GM21447 (cell line): ENCODE data around the gene RPL21.

Experiments
- ATAC-seq: cut with Tn5 transposase; IDR thresholded peaks from one replicate; pipeline ENCODE4 v1.9.1; 2021; ENCODE audit not compliant: unreplicated experiment

RPL21 gene

DNA sequence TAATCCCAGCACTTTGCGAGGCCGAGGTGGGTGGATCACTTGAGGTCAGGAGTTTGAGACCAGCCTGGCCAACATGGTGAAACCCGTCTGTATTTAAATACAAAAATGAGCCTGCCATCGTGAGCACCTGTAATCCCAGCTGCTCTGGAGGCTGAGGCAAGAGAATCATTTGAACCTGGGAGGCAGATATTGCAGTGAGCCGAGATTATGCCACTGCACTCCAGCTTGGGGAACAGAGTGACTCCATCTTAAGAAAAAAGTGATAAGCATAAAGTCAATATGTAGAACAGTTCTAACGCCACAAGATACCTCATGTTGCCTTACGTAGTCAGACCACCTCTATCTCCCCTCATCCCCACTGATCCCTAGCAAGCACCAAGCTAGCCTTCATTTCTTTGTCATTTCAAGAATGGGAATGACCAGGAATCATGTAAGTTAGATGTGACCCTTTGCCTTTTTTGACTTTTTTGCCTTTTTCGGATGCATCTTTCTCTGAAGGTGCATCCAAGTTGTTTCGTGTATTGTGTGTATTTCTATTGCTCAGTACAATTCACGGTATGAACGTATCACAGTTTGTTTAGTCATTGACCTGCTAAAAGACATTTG lies 6.4 kb downstream of the RPL21 start:
- ATAC-seq, result no peak

DNA sequence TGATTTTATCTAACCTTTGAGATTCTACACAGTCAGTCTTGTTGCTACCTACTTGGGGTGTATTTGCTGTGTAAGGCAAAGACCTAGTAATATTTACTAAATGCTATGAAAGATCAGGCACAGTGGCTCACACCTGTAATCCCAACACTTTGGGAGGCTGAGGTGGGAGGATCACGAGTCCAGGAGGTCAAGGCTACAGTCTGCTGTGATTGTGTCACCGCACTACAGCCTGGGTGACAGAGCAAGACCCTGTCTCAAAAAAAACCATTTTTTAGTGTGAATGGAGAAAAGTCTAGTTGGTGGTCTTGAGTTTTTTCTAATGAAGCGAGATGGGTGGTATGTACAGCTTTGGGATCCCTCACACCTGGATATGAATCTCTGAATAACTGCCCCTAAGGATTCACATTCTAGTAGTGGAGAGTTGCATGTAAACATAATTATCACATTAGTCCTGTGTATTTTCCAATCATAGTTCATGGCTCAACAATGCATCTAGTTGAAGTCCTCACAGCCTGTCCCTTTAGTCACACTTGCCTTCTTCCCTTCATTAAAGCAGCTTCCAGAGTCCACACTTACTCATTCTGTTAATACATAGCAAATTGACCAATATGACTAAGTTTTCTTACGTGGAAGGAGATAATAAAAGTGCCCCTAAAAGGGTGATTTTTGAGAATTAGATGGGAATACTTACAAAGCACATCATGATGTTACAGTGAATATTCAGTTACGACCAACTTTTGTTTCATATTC lies 7.5 kb downstream of the RPL21 start:
- ATAC-seq, result no peak

DNA sequence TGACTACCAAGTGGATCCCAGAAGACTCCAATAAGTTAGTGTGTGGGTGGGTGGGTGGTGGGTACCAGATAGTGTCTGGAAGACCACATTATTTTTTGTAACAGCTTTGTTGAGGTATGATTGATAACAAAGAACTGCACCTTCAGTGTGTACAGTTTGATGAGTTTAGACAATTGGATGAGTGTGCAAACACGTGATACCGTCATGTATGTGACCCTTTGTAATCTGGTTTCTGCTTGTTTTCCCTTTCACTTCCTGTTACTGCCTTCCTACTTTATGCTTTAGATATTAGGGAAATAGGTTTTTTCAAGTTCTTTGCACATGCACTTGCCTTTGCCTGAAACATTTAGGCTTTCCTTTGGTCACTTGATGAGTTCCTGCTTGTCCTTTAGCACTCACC lies 8.5 kb downstream of the RPL21 start:
- ATAC-seq, result peak; percentile 67

DNA sequence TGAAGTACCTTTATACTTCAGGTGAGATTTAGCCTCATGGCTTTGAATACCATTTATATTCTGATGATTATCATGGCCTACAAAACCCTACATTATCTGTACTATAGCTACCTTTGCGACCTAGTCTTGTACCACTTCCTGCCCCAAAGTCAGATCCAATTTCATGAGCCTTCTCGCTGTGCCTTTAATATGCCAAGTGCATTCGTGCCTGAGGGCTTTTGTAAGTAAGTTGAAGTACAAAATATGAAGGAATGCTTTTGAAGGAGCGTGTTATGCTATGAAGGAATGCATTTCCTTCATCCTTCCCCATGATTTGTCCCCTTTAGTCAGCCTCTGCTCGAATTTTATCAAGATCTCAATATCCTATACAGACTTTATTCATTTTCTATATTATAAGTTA lies 10.0 kb downstream of the RPL21 start:
- no peak for ATAC-seq

DNA sequence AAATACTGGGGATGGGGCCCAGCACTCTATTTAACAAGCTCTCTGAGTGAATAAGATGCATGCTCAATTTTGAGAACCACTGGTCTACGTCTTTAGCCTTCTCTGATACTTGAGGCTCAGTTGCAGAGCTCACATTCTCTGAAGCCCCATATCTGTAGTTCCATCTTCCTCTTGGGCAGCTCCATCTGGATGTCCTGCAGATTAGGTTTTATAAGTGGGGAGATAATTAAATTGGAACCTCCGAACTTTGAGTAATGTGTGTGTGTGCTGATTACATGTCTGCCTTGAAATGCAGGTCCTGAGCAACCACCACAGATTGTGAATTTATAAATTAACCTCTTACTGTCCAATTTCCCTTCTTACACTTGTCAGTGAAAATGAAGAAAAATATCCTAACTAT lies 12.1 kb downstream of the RPL21 start:
- ATAC-seq, result no peak

DNA sequence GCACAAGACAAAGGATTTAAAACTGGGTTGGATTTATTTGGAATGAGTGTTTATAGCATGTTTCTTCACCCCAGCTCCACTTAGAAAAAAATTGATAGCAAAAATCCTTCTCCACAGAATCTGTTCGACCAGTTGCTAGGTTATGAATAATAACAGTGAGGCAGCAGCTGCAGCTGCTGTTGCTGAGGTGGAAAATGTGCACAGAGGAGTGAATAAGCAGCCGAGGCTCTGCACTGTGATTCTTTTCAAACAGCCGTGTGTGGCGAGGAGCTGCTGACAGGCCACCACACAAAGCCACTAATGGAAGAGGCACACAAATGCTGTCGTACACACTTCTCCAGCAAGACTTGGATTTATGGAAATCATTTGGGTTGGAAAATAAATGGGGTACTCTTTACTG lies 12.8 kb downstream of the RPL21 start:
- no peak for ATAC-seq

DNA sequence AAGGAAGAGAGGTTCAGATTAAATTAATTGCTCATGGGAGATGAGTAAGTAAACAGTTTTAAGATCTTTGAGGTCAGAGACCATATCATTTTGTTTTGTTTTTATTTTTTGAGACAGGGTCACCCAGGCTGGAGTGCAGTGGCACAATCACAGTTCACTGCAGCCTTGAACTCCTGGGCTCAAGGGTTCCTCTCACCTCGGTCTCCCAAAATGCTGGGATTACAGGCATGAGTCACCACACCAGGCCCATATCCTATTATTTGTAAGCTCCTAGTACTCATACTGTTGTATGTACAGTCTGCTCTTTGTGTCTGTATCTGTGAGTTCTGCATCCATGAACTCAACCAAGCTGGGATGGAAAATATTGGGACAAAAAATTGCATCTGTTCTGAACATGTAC lies 13.3 kb downstream of the RPL21 start:
- no peak for ATAC-seq

DNA sequence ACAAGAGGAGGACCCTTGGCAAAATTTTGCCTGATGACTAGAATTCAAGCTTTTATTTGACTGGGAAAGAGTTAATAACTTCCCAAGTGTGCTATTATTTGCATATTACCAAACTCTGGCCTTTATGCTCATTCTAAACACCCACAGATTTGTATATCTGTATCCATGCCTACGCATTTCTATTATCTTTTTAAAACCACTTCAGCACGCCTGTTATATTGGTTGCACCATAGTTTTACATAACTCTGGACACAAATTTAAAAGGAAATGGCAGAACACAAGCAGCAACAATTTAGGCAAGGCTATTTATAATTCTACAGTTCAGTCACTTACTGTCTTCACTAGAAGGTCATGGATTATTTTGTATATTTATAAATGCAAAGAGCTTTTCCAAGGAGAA lies 15.6 kb downstream of the RPL21 start:
- ATAC-seq, result no peak

DNA sequence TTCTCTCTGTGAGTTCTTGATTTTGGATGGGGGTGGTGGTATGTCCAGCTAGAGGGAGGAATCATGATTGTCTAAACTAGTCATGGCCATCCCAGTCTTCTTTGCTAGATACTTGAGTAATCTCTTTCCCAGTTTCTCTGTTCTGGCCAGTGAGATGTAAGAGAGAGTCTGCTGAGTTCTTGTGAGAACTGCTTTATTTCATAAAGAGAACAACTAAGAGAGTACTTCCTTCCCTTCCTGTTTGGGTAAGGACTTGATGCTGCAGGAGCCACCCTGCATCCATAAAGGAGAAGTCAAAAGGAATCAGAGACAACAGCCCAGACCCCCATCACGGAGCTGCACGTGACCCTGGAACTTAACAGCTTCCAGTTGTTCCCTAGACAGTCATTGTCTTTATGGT lies 16.2 kb downstream of the RPL21 start:
- no peak for ATAC-seq

DNA sequence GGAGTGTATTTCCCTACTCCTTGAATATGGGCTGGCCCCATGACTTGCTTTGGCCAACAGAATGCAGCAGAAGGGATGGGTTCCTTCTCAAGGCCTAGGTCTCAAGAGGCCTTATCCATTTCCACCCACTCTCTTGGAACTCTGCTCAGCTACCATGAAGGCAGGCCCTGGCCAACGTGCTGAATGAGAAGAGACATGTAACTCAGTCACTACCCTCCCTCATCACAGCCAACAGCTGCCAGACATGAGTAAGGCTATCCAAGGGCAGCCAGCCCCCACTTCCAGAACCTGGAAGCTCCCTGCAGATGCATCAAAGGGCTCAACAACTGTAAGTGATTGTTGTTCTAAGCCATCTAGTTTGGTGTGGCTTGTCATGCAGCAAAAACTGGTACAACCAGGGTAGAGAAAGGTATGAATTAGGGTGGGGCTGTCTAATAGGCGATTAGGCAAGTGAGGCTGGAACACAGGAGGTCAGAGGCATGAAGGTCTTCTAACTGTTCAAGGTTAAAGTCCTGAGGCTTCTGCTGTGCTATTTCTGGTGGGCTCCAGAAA lies 17.8 kb downstream of the RPL21 start:
- no peak for ATAC-seq

DNA sequence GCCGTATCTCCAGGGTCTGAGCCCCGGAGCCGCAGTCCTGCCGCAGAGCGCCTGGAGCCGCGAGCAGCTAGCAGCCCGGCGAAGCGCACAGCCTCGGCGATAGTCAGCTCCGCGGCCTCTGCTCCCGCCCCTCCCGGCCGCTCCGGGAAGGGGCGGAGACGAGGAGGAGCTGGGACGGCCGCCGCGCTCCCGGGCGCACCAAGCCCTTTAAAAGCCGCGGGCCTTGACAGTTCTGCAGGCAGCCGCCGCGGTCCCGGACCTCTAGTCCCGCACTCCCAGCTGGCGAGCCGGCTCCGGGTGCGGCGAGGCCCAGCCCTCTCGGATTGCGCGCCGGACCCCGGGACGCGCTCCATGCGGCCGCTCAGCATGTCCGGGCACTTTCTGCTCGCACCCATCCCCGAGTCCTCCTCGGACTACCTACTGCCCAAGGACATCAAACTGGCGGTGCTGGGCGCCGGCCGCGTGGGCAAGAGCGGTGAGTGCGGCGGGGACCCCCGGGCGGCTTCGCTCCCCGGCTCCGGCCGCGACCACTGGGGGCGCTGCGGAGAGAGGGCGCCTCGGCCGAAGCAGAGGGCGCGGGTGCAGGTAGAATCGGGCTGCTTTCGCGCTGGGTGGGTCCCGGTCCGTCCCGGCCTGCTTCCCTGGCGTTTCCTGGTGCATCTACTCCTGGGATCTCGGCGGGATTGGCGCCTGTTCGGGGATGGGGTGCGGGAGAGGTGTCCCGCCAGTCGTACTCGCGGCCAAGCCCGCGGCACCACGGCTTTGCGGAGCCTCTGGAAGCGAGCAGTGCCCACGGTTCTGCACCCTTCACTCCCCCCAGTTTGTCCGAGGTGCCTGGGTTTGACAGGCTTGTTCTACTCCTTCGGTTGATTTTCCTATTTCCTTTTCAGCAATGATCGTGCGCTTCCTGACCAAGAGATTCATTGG lies 19.5 kb downstream of the RPL21 start, which contains the start of gene RASL11A:
RASL11A (plus strand) TSS at position 237 of the 927 bp plus-strand sequence; CDS start at position 352, 115 bp downstream.
- ATAC-seq, result peak; percentile 76

DNA sequence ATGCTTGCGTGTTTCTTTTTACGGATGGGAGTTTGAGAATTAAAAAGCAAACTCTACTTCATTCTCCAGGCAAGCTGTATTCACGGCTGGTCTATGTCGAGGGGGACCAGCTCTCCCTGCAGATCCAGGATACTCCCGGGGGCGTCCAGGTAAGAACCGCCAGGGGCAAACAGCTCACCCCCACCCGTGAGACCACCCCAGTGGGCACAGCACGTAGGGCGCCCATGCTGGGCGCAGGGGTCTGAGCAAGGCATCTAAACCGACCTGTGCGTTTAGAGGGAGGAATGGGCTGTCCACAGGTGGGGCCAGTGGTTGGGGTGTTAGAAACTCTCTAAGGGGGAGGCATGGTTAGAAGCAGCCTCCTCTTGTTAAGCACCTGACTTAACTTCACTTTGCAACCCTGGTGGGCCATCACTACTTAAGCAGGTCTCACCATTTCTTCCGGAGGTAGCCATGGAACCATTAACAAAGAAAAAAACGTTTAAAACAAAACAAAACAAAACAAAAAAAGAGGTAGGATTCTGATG lies 20.3 kb downstream of the RPL21 start:
- no peak for ATAC-seq

DNA sequence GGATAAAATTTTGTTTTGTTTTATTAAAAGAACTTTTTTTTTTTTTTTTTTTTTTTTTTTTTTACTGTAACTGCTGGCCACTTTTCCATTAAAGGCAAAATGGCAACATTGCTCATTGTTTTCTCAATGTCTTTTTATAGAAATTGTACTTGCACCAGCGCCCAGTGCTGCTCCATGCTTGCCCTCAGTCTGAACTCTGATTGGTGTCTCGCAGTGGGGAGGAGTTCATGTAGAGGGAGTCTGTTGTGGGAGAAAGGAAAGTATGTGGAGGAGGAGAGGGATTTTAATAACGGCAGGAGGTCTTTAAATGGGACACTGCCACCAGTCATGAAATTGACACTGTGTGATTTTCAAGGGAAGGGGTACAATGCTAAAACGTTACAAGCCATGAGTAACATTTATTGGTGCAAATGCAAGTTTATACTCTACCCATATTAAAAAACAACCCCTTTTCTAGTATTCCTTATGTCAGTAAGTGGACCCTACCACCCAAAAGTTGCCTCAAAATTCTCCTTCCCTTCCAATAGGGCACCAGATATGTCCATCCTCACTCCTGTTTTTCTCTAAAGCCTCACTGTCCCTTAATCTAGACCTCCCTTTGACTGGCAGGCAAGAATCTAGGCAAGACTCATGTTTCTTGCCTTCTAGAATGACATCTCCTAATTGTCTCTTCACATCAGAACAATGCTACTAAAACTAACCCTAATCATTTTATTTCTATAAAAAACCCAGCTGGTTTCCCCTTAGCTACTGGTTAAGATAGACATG lies 22.5 kb downstream of the RPL21 start:
- ATAC-seq, result no peak

DNA sequence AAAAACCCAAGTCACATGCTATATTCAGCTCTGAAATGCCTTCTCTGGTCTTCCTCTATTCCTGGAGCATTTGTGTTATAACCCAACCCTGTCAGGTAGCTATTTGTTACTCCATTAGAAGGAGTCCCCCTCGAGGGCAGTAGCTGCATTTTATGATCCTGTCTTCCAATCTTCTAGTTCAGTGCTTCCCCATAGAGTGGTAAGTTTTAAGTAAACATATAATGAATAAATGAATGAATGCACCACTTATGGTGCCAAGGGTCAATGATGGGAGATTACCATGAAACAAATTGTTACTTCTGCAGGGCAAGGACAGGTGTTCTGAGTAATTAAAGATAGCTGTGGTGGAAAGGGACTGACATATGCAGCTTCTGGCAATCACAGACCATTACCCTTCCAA lies 23.3 kb downstream of the RPL21 start:
- no peak for ATAC-seq

DNA sequence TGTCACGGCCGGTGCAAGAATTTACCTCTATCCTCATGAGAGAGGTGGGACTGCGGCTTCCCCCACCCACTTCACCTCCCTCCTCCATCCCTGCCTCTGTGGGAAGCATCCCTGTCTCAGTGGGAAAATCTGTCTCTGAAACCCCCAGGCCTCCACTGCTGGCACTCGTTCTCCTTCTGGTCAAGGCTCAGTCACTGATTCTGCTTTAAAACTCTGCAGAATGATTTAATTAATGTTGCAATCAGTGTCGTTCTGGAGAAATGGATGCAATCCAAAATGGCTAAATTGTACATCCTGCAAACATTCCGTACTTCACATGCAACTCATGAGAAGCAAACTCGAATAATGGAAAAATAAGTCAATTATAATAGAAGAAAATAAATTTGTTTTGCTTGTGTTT lies 24.8 kb downstream of the RPL21 start:
- ATAC-seq, result no peak

DNA sequence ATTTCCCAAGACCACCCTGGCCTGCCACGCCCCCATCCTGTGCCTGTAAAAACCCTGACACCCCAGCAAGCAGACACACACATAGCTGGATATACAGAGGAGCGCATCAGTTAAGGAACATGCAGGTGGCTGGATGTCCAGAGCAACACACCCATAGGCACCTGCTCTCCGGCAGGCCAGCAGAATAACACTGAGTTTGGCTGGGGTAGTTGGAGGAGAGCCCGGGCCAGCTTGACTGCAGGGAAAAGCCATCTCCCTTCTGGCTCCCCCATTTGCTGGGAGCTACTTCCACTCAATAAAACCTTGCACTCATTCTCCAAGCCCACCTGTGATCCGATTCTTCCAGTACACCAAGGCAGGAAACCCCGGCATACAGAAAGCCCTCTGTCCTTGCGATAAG lies 28.1 kb downstream of the RPL21 start:
- ATAC-seq, result no peak

DNA sequence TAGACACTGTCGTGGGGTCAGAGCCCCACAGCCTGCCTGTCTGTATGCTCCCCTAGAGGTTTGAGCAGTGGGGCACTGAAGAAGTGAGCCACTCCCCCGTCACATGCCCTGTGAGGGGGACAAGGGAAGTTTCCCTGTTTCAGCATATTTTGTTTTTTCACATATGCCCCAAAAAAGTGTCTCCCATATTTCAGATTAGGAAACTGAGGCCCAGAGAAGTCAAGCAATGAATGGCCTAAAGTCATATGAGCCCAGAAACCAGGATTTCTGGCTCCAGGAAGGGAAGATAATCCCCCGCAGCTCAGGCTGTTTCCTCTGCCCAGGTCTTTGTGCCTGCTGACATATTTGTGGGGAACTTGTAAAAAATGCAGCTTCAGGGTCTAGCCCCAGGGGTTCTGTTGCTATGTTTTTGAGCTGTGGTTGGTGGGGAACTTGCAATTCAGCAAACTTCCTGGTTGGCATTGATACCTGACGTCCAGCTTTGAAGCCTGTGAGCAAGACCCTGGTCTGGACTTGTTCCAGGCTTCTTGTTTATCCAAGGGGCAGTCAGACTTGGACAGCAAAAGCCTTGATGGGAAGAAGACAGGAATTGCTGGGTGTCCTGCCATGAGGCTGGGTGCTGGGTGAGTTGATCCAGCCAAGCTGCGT lies 28.8 kb downstream of the RPL21 start:
- ATAC-seq, result no peak

DNA sequence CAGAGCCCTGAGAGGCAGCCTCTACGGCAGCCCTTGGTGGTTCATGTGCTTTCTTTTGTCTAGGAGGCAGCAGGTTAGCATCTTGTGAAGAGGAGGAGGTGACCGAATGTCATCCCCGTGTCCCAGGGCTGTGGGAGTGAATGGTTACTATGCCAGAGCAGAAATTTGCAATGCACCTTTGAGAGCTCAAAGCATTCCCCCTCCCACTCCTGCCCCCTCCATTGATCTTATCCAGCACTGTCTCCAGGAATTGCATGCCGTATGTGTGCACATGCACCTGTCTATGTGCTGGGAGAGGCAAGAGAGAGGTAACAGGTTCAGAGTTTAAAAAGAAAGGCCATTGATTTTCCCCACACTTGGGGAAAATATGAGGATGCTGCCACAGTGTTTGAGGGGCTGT lies 29.5 kb downstream of the RPL21 start:
- no peak for ATAC-seq

DNA sequence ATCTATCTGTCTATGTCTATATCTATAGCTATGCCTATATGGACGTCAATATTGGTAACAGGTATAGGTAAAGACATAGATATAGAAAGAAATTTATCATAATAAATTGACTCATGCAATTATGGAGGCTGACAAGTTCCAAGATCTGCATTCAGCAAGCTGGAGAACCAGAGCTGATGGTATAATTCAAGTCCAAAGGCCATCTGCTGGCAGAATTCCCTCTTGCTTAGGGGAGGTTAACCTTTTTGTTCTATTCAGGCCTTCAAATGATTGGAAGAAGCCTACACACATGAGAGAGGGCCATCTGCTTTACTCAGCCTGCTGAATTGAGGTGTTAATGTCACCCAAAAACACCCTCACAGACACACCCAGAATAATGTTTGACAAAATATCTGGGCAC lies 30.1 kb downstream of the RPL21 start:
- no peak for ATAC-seq

DNA sequence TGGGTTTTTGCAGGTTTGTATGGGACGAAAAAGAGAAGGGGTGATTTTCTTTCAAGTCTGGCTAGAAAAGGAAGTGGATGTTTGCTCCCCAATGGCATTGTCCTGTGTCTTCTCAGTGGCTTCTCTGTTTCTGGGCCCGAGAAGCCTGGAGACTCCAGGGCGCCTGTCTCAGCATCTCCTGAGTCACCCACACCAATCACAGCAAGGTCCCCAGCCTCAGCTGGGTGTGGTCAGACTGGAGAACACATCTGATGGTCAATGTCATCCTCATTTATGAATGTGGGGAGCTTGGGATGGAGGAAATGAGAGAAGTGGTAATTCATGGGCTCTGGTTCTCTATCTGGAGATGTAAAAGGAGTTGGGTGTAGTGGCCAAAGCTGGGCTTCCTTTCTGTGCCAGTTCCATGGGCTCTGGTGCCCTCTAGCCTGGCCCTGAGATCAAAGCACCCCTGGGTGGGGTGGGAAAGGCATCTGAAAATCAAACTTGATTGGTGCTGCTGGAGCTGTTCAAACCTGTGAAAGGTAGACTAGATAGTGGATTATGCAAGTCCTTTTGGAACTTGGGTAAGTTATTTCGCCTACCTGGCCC lies 32.6 kb downstream of the RPL21 start:
- no peak for ATAC-seq
